Left renal cortex interstitium (tissue), 4 donors: ENCODE data around the gene ZRANB2. TPM values are rescaled to one million over a fixed set of nuclear protein-coding genes. Genes with fewer than 3 reads are reported as not detected.

Source experiments
- DNase-seq, 4 donors: peaks; one replicate each; pipeline ENCODE4 v3.0.0-alpha.2; 2013; ENCODE audit warnings: low read depth in 4 of 4, low spot score in 2 of 4, missing footprints in 1 of 4
- polyA plus RNA-seq, 4 donors: library from polyadenylated mRNA; unstranded; fragments of 120-200 nt; gene quantifications; one replicate each; pipeline ENCODE4 v1.2.1, GENCODE V29; 2013; ENCODE audit not compliant: insufficient read length in 4 of 4

Gene ZRANB2
- polyA plus RNA-seq, 4 donors, result 157 to 232 (median 185) TPM

DNA sequence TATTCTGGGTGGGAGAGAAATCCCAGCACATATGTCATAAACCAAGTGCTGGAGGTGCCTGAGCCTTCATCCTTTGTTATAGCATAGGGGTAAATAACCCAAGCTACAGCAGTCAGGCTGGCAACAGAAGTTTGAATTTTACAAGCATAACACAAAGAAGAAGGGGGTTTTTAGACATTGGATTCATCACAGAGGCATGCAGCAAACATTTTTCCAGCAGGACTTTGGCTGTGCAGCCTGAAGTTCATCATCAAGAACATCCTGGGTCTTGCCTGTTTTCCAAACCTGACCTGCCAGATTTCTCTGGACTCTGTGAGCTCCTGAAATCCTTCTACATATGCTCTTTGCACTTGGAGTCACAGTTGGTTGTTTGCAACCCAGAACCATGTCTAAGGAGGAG lies 49.4 kb downstream of the ZRANB2 start:
- DNase-seq, result no peak

DNA sequence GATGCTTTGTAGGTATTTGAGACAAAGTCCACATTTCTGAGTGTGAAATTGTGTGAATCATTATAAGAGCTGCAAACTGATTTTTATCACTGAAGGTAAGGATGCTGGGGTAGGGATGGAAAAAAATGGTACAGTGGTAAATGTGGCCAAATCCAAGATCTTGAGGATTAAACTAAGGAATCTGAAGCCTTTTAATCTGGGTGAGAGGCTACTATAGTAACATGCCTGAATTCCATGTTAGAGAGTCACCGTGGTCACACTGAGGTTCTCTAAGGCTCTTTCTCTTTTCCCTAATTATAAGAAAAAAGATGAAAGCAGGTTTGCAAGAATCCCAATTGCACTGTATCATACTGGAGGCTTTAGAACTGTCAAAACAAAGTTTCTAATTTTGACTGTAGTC lies 50.8 kb downstream of the ZRANB2 start:
- no peak for DNase-seq

DNA sequence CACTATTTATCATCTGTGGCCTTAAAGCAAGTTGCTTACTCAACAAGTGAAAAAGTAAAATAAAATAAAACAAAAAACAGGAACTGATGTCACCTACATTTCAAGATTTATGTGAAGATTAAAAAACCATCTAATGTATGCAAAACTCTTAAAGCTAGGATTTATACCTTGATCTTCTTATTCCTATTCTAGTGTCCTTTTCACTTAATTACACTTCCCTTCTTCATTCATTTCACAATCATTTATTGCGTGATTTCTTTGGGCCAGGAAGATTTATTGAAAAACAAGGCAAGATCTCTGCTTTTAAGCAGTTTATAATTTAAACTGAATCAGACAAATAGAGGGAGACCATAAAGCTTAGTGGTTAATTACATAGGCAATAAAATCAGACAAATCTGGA lies 51.9 kb downstream of the ZRANB2 start:
- DNase-seq, result no peak

DNA sequence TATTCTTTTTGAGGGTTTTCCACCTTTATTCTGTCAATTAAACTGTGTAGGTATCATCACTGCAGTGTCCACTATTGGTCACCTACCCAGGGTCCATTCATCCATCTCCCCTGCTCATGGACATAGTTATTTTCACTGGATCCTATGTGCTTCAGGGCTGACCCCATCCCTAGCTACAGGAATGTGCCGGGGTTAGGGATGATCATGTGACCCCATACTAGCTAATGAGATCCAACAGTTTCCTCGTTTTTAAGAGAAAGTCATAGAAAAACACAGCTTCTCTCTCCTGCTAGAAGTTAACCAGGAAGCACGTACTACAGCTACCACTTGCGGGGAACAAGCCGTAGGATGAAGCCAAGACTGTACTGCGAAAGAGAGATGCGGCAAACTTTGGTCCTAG lies 52.8 kb downstream of the ZRANB2 start:
- DNase-seq, result no peak

DNA sequence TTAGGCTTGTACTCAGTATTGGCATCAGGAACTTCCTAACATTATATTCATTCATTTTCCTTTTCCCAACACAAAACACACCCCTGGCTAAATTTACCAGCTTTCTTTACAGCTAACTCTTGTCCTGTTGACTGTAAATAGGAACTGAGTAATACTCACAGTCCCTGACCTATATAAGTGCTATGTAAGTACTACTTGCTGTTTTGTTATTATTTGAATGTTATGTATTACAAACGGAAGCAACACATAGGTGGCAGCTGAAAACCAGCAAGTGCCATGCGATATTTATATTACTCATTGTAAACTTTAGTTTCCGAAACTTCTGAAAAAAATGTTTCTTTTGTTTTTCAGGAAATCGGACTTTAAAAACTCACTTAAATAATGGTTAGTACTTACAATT lies 54.7 kb downstream of the ZRANB2 start:
- no peak for DNase-seq

DNA sequence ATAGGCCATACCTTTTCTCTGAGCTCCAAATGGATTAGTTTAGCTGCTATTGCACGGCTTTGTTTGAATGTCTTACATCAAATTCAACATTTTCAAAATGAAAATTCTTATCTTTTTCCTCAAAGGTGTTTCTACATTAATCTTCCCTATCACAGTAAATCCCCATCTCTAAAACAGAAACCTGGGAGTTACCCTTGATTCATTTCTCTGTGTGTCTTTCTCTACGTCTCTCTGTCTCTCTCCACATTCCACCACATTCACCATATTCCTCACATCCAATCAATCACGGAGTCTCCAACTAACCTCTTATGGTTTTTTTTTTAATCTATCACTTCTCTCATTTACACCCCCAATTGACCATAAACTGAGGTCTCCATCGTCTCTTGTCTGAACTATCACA lies 57.3 kb downstream of the ZRANB2 start:
- no peak for DNase-seq

DNA sequence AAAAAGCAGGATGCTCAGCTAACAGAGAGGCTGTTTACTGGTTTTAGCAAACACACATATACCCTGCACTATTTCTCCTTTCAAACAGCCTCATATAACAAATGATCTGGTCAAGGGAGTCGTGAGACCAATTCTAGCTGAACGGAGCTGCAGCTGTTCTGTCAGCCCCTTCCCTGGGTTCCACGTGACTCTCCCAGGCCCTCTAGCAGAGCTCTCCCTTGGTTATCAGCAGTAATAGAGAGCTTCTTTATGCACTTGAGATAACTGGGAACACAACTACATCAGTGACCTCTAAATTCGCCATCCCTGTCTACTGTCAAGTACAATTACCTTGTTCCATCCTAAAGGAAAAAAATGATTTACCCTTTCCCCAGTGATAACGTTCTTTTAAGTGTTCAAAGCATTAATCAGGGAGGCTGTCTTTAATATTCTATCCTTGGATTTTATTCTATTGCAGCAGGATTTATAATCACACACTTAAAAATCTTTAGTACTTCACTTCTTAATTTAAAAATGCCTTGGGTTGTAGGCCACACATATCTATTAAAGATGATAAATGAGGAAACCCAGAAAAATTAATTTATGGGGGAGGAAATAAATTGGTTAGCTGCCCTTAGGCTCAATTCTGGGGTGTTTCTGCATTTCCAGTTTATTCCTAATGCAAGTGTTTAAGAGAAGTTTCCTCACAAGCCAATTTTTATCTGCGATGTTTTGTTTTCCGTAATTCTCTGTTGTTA lies 61.4 kb downstream of the ZRANB2 start:
- DNase-seq, result no peak

DNA sequence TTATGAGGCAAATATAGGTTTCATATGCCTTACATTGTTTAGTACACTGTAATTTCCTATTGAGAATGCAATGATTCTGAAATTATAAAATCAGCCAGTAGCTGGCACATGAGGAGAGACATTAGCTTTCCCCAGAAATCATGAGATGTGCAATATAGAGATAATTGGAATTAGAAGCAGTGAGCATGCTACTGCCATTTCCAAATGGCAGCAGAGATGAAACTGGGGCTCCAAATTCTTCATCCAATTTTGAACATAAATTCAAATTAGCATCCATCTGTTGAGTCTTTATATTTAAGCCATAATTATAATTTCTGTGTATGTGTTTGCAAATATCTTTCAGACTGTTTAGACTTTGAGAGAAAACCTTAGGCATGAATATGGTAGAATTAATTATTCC lies 62.0 kb downstream of the ZRANB2 start:
- no peak for DNase-seq

DNA sequence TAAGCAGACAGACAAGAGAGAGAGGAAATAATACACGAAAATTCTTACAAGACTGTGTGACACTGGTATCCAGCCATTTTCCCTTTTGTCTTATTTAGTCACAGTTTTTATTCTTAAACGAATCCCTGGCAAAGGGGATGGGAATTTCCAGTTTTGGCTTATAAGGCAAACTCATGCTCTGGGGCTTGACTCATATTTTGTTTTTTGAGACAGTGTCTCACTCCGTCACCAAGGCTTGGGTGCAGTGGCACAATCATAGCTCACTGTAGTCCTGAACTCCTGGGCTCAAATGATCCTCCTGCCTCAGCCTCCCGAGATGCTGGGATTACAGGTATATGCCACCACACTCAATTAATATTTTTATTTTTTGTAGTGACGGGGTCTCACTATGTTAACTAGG lies 65.1 kb downstream of the ZRANB2 start:
- DNase-seq, result no peak

DNA sequence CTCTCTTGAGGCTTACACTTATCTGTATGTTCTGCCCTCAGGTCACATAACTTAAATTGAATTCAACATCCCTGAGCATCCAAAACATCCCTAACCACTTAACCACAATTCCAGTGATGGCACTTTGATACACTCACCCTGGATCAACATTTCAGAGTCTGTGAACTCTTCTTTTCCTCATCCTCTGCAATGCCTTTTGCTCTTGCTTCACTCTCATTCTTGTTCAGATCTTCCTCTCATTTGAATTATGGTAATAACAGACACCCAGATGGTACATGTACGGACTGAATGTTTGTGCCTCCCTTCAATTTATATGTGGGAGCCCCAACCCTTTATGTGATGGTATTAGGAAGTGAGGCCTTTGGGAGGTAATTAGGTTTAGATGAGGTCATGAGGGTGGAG lies 66.7 kb downstream of the ZRANB2 start:
- no peak for DNase-seq

Other genes with a start within 250 kb of the ZRANB2 start
- 10 to 100 TPM; 43.4 to 60.0 (median 50.6) TPM for gene PTGER3, start 33.2 kb downstream of the ZRANB2 start, polyA plus RNA-seq